Activated T-cell treated with anti-CD3 and anti-CD28 coated beads, Interleukin-2, amount 50 U/mL, for 72 hours (primary cell): ENCODE data around the gene ATG4D. TPM values are rescaled to one million over a fixed set of nuclear protein-coding genes. Genes with fewer than 3 reads are reported as not detected.
A peak's percentile ranks its signal among the peaks of the same experiment; 100 is the strongest.
"Not testable (repeated sequence)": the region's sequence is repeated elsewhere in the genome, so short reads cannot be mapped to it uniquely, and the experiment has no call there.

ENCODE experiments used
- ATAC-seq, 2 donors: fragments of 150-1000 bp; cut with Tn5 transposase; replicated peaks in 1 of 2; 2 replicates each; pipeline ENCODE4 v1.10.0; 2021; ENCODE audit warnings: moderate library complexity in 2 of 2, mild to moderate bottlenecking in 1 of 2
- DNase-seq, 2 donors: peaks; one replicate each; pipeline ENCODE4 v3.0.0; 2021 to 2022; ENCODE audit warnings: mixed read lengths in 1 of 2
- H3K27ac Mint-ChIP-seq: one replicate; pipeline ENCODE4 v1.8.0; 2022; ENCODE audit warnings: mild to moderate bottlenecking, moderate library complexity, mixed read lengths
- H3K27me3 Mint-ChIP-seq: one replicate; pipeline ENCODE4 v1.8.0; 2022; ENCODE audit warnings: low read depth, mixed read lengths
- H3K36me3 Mint-ChIP-seq, 2 donors: one replicate each; pipeline ENCODE4 v1.8.0; 2022; ENCODE audit warnings: mixed read lengths in 2 of 2, mild to moderate bottlenecking in 1 of 2; ENCODE audit not compliant: insufficient read depth in 2 of 2
- H3K4me1 Mint-ChIP-seq: one replicate; pipeline ENCODE4 v1.8.0; 2022; ENCODE audit warnings: low read depth, mixed read lengths
- H3K4me3 Mint-ChIP-seq, 2 donors: one replicate each; pipeline ENCODE4 v1.8.0; 2022; ENCODE audit warnings: mild to moderate bottlenecking in 2 of 2, mixed read lengths in 2 of 2, moderate library complexity in 2 of 2
- H3K9me3 Mint-ChIP-seq, 2 donors: one replicate each; pipeline ENCODE4 v1.8.0; 2022; ENCODE audit warnings: mixed read lengths in 2 of 2
- total RNA-seq, 2 donors: library from RNA; stranded (reverse); gene quantifications; one replicate each; pipeline ENCODE4 v1.2.3, GENCODE V29; 2022

Gene ATG4D
- total RNA-seq, 2 donors from 2014 or later = 35.4 to 37.0 TPM

- ATAC-seq (no peak), DNase-seq (peak; percentile 56 to 72)
- Mint-ChIP-seq H3K27me3 (no peaks in the 10 kb centered on the region), H3K27ac (peak overlapping the region; percentile 96), H3K36me3 (peaks cover 8 to 41% of the 10 kb centered on the region in 2 donors), H3K4me1 (peaks cover 62% of the 10 kb centered on the region), H3K9me3 (no peaks in the 10 kb centered on the region), H3K4me3 (peak overlapping the region; percentile 96 to 99)
Observed at GRCh38 chr19:10565028-10565566, 21.4 kb downstream of the ATG4D start.

GRCh38 chr19:10565567-10566407 lies 22.1 kb downstream of the ATG4D start, which contains the start of gene KRI1:
KRI1 (minus strand) TSS chr19:10566010; CDS start chr19:10565999, 11 bp downstream.
- H3K36me3 Mint-ChIP-seq = peaks cover 8 to 39% of the 10 kb centered on the region in 2 donors
- peak; percentile 100 for DNase-seq

GRCh38 chr19:10566408-10566657 lies 22.6 kb downstream of the ATG4D start:
- no peak for DNase-seq
- peak overlapping the region; percentile 93 for H3K27ac Mint-ChIP-seq
- peaks cover 8 to 35% of the 10 kb centered on the region in 2 donors for H3K36me3 Mint-ChIP-seq
- H3K4me3 Mint-ChIP-seq = peak overlapping the region; percentile 96 to 99
- H3K9me3 Mint-ChIP-seq = no peaks in the 10 kb centered on the region
- ATAC-seq = no peak
- H3K4me1 Mint-ChIP-seq = peaks cover 63% of the 10 kb centered on the region
- no peaks in the 10 kb centered on the region for H3K27me3 Mint-ChIP-seq

More at GRCh38 chr19:10565567-10566407, 22.1 kb downstream of the ATG4D start, which contains the start of gene KRI1:
- Mint-ChIP-seq H3K4me1 (peaks cover 66% of the 10 kb centered on the region), H3K4me3 (peak within 1 kb of the TSS; percentile 96 to 99), H3K9me3 (no peaks in the 10 kb centered on the region), H3K27me3 (no peaks in the 10 kb centered on the region), H3K27ac (peak within 1 kb of the TSS; percentile 96)
- peak; percentile 51 to 53 for ATAC-seq

GRCh38 chr19:10566658-10567410 lies 23.1 kb downstream of the ATG4D start:
- no peaks in the 10 kb centered on the region for H3K9me3 Mint-ChIP-seq
- no peaks in the 10 kb centered on the region for H3K27me3 Mint-ChIP-seq
- peak; percentile 63 to 79 for DNase-seq
- peaks cover 61% of the 10 kb centered on the region for H3K4me1 Mint-ChIP-seq
- ATAC-seq = peak; percentile 10 to 35
- H3K27ac Mint-ChIP-seq = peak overlapping the region; percentile 93
- H3K36me3 Mint-ChIP-seq = peaks cover 8 to 32% of the 10 kb centered on the region in 2 donors
- peak overlapping the region; percentile 96 to 99 for H3K4me3 Mint-ChIP-seq

- peak overlapping the region; percentile 95 for H3K27ac Mint-ChIP-seq
- H3K4me3 Mint-ChIP-seq = peak overlapping the region; percentile 96 to 99
- no peaks in the 10 kb centered on the region for H3K27me3 Mint-ChIP-seq
- DNase-seq (no peak), ATAC-seq (no peak)
- H3K36me3 Mint-ChIP-seq = peaks cover 8 to 31% of the 10 kb centered on the region in 2 donors
- peaks cover 65% of the 10 kb centered on the region for H3K4me1 Mint-ChIP-seq
- no peaks in the 10 kb centered on the region for H3K9me3 Mint-ChIP-seq
Observed at GRCh38 chr19:10567656-10568055, 24.0 kb downstream of the ATG4D start.

- DNase-seq = peak; percentile 82 to 86
- peak overlapping the region; percentile 95 for H3K27ac Mint-ChIP-seq
- peaks cover 8 to 29% of the 10 kb centered on the region in 2 donors for H3K36me3 Mint-ChIP-seq
- H3K9me3 Mint-ChIP-seq = no peaks in the 10 kb centered on the region
- H3K27me3 Mint-ChIP-seq = no peaks in the 10 kb centered on the region
- peak overlapping the region; percentile 98 to 100 for H3K4me3 Mint-ChIP-seq
- peak; percentile 38 to 42 for ATAC-seq
- H3K4me1 Mint-ChIP-seq = peaks cover 65% of the 10 kb centered on the region
Observed at GRCh38 chr19:10568062-10568825, 24.5 kb downstream of the ATG4D start.

GRCh38 chr19:10568826-10569651 lies 25.3 kb downstream of the ATG4D start, which contains the start of gene CDKN2D:
CDKN2D (minus strand) TSS chr19:10568979; CDS start chr19:10568653, 326 bp downstream.
- Mint-ChIP-seq H3K4me3 (peak within 1 kb of the TSS; percentile 98 to 100), H3K27ac (peak within 1 kb of the TSS; percentile 95), H3K27me3 (no peaks in the 10 kb centered on the region), H3K4me1 (peaks cover 61% of the 10 kb centered on the region), H3K9me3 (no peaks in the 10 kb centered on the region), H3K36me3 (peaks cover 8 to 29% of the 10 kb centered on the region in 2 donors)
- DNase-seq = peak; percentile 100
- peak; percentile 77 to 80 for ATAC-seq

- not testable (repeated sequence) for H3K27me3 Mint-ChIP-seq, H3K4me3 Mint-ChIP-seq, H3K9me3 Mint-ChIP-seq, ATAC-seq, DNase-seq, H3K36me3 Mint-ChIP-seq, H3K27ac Mint-ChIP-seq
- peaks cover 28% of the 10 kb centered on the region for H3K4me1 Mint-ChIP-seq
Observed at GRCh38 chr19:10573793-10574192, 30.1 kb downstream of the ATG4D start.

GRCh38 chr19:10574462-10574861 lies 30.8 kb downstream of the ATG4D start:
- Mint-ChIP-seq H3K27ac (no peak overlapping the region), H3K4me3 (no peak overlapping the region)
- no peak for ATAC-seq

GRCh38 chr19:10575011-10575716 lies 31.5 kb downstream of the ATG4D start:
- Mint-ChIP-seq H3K4me1 (peaks cover 17% of the 10 kb centered on the region), H3K36me3 (no peaks in the 10 kb centered on the region), H3K27ac (no peak overlapping the region), H3K4me3 (no peak overlapping the region), H3K27me3 (no peaks in the 10 kb centered on the region), H3K9me3 (no peaks in the 10 kb centered on the region)
- DNase-seq (no peak), ATAC-seq (no peak)

More at GRCh38 chr19:10574462-10574861, 30.8 kb downstream of the ATG4D start:
- Mint-ChIP-seq H3K9me3 (no peaks in the 10 kb centered on the region), H3K27me3 (no peaks in the 10 kb centered on the region), H3K4me1 (peaks cover 23% of the 10 kb centered on the region), H3K36me3 (no peaks in the 10 kb centered on the region)
- no peak for DNase-seq

GRCh38 chr19:10577951-10578350 lies 34.2 kb downstream of the ATG4D start:
- H3K27me3 Mint-ChIP-seq = no peaks in the 10 kb centered on the region
- no peak for ATAC-seq
- peaks cover 6% of the 10 kb centered on the region for H3K4me1 Mint-ChIP-seq
- DNase-seq = no peak
- no peaks in the 10 kb centered on the region for H3K9me3 Mint-ChIP-seq
- H3K27ac Mint-ChIP-seq = no peak overlapping the region
- no peak overlapping the region for H3K4me3 Mint-ChIP-seq
- no peaks in the 10 kb centered on the region for H3K36me3 Mint-ChIP-seq
